Amniotic epithelial cell (primary cell): ENCODE results near the gene FBXO10.
"Not testable (repeated sequence)": the region's sequence is repeated elsewhere in the genome, so short reads cannot be mapped to it uniquely, and the experiment has no call there.

Source experiments
- DNase-seq: peaks from one replicate; pipeline ENCODE4 v3.0.0-alpha.2; 2010; ENCODE audit warnings: low read depth

Gene FBXO10, protein sequence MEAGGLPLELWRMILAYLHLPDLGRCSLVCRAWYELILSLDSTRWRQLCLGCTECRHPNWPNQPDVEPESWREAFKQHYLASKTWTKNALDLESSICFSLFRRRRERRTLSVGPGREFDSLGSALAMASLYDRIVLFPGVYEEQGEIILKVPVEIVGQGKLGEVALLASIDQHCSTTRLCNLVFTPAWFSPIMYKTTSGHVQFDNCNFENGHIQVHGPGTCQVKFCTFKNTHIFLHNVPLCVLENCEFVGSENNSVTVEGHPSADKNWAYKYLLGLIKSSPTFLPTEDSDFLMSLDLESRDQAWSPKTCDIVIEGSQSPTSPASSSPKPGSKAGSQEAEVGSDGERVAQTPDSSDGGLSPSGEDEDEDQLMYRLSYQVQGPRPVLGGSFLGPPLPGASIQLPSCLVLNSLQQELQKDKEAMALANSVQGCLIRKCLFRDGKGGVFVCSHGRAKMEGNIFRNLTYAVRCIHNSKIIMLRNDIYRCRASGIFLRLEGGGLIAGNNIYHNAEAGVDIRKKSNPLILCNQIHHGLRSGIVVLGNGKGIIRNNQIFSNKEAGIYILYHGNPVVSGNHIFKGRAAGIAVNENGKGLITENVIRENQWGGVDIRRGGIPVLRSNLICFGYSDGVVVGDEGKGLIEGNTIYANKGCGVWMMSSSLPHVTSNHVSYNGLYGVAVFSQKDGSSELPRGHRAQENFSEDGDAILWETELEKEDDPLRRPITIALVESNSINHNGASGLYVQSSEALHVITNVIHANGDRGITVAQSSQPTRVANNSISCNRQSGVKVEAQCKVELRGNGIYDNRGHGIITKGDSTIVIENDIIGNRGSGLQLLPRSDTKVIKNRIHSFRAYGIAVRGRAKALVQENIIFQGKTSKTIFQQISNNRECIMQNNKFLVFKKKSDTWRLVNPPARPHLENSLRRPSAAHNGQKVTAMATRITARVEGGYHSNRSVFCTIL

DNA sequence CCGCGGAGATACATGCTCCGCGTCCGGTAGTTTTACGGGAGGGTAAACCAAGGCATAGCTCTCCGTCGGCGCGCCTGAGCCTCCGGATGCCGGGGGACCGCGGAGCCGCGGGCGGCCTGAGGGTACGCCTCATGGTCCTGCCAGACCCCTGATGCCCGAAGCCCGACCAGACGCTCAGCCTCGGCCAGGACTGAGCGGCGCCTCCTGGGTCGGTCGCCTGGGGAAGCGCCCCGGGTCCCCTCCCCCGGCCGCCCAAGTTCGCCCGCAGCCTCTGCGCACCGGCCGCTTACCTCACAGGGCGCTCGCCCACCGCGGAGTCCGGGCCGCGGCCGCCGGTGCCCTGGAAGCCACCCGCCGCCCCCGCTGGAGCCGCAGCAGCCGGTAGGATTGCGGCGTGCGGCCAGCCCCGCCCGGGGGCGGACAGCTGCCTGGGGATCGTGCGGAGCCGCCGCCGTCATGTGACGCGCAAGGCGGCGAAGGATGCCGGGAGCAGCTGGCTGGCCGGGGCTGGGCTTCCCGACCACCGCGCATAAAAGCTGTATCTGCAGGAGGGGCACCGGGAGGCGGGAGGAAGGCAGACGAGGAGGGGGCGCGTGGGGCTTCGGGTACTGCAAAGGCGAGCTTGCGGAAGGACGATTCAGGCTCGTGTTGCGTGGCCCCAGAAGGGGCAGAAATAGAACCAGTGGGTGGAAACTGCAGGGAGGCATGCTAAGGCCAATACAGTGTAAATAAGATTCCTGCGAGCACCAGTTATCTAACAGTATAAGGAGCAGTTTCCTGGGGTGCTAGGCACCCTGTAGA is at the start of gene FBXO10:
Gene FBXO10 (minus strand): TSS at position 460 of the 801 bp plus-strand sequence. CDS start 34,612 bp downstream, outside the sequence.
- peak; percentile 61 for DNase-seq

DNA sequence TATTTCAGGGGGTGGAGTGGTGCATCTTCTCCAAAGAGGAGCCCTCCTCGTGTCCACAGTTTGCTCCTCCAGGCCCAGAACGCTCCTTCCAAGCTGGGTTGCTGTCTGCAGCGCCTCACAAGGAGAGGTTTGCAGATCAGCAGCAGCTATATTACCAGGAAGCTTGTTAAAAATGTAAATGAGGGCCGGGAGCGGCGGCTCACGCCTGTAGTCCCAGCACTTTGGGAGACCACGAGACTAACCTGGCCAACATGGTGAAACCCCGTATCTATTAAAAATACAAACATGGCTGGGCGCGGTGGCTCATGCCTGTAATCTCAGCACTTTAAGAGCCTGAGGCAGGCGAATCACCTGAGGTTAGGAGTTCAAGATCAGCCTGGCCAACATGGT is 49.6 kb upstream of the FBXO10 start:
- no peak for DNase-seq

DNA sequence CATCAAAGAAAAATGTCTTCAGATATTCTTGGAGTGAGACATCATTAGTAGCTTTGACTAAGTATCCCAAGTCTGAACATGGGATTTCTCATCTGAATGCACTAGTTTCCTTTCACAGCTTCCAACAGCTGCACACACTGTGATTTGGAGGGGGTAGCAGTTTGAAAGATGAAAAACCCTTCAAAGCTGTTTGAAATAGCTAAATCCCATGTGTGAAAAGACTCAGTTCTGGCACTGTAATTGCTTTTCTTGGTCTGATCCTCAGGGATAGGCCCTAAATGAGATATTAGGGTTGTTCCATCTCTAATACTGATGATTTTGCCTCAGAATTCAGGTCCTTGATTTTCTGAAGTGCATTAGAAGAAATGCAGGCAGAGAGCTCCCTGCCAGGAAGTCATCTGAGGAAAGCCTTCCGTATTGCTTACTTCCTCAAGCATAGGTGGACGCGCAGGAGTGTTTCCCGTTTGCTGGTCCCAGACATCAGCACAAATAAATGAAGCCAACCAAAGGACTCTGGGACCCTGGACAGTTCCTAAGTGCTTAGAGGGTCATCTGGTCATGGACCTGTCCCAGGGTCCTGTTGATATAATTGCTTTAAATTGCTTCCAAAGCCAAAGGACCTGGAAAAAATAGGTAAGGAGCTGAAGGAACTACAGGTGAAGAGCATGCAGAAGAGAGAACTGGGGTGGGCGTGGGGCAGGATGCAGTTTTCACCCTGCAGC is 49.0 kb upstream of the FBXO10 start:
- DNase-seq: no peak

DNA sequence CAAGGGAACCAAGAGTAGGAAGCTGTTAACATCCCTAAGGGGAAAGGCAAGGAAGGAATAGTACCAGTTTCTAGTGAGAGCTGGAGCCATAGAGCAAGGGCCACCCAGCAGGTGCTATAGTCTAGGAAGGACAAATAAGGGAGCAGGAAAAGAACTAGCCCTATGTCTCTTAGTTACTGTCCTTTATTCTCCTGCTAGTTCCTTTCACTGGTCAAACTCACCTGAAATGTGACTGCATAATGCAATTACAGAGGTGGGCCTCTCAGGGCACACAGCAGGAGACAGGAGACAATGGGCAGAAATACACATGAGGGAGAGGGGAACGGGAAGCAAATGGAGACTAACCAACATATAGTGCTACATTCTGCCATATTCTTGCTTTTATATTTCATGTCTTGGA is 47.9 kb upstream of the FBXO10 start:
- DNase-seq: no peak

DNA sequence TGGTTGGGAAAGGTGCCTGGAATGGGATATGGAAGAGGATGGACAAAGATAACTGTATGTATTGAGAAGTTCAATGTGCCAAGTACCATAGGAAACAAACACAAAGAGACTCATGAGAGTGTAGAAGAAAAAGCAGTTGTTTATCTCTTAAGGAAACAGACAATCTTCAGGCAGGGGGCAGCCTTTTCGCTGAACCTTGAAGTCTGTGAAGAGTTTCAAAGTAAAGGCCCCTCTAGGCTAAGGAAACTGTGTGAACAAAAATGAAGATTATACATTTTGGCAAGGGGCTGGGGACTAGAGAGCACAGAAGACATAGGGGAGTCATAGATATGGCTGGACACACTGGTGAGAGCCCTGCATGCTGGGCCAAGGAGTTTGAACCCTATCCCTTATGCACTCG is 47.1 kb upstream of the FBXO10 start:
- no peak for DNase-seq

DNA sequence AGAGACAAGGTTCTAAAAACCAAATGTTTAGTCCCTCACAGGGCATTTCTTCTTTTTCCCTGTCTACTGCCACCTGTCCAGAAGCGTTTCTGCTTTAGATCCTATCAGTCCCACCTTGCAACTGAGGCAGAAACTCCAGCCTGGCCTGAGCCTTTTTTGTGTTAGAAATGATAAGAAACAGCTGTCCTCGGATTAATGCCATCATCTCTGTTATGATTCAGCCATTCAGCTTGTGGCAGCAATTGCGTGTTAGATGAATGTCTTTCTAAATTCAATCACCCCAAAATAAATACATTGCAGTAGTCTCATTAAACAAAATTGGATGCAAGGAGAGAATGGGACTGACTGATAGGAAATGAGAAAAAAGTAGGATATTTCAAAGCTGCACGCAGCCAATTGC is 46.3 kb upstream of the FBXO10 start:
- no peak for DNase-seq

DNA sequence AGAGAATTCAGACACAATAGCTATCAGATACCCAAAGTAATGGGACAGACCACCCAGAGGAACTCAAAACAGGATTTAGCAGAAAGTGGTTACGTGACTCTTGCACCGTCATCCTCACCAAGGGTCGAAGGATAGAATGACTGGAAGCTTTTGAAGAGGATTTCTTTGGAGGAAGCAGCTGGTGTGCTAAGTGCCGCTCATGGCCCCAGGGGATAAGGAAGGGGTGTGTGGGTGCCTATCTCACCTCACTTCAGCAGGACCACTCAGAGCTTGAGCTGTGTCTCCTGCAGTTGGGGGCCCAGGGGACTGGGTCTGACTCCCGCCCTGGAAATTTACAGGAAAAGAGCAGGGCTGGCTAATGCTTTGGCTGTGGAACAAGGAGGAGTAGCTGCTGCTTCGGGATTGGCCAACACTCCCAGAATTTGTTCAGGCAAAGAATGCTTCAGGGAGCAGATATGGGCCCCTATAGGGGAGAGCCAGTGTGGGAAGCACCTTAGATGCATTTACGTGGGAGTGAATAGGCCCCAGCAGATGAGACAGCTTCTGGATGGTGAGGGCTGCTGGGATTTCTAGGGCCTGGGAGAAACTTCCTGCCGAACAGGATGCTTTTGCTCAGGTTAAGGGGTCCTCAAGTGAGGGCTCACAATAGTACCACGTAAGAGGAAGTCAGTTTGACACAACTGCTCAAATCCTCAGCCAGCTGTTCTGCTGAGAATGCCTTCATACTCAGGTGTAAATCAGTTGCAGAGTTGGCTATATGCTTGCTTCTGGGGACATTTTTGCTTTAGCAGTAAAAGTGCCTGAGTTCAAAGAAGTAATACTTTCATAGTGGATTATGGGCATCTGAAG is 45.3 kb upstream of the FBXO10 start:
- peak; percentile 57 for DNase-seq

DNA sequence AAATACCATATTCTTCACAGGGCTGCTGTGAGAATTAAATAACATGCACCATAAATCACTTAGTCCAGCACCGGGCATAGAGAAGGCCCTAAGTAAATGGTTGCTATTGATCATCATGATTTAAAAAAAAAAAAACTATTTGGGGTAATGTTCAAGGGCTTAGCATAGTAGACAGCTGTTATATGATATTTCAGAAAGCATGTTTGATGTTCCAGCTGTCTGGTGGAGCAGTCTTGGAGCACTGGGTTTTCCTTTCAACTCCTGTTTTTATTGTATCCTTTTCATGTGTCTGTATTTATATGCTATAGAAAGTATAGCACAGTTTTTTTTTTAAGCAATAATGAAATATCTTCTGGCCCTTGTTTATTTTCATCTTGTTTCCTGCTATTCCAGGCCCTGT is 44.2 kb upstream of the FBXO10 start:
- DNase-seq: no peak

DNA sequence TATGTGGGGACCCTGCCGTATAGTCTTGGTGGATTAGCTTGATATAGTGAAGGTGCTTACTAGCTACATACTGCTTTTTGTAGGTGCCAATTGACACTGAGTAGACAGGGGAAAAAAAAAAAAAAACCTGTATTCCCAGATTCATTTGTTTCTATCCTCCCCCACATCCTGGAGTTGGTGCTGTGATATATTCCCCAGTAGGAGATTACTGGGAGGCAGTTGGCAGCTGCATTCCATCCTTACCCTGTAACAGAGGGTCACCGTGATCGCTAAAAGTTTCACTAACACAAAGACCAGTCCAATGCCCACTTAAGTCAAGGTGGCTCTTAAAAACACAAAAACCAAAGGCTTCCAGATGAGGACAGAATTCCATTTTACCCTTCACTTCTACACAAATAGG is 43.6 kb upstream of the FBXO10 start:
- DNase-seq: peak; percentile 58

DNA sequence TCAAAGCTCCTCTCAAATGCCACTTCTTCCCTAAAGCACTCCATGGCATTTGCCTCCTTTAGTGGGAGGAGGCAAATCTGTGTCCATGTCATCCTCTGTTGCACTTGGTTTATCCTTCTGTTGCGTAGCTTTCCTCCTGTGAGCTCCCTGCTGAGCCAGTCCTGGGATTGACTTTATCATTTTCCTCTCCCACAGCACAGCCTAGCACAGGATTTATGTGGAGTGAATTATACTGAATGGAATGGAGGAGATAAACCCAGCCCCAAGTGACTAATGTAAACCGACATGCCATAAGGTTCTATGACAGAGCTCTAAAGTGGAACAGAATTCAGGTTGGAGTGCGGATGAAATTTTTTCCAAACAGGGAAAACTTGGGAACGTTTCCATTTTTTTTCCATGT is 42.6 kb upstream of the FBXO10 start:
- DNase-seq: peak; percentile 96

DNA sequence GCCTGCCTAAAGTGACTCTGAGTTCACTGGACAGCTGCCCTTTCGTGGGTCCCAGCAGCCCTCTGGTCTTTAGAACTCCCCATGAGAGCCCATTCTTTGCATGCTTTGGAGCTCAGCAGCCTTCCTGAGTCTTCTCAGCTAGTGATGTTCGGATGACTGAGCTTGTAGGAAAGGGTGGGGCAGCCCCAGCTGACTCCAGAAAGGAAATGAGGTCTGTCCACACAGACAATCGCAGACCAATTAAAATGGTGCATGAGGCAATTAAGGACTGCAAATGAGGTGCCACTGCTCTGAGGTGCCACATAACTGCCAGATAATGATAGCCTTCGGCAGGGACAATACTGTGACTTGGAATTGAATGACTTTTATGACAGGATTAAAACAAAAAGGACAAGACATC is 41.7 kb upstream of the FBXO10 start:
- peak; percentile 38 for DNase-seq

DNA sequence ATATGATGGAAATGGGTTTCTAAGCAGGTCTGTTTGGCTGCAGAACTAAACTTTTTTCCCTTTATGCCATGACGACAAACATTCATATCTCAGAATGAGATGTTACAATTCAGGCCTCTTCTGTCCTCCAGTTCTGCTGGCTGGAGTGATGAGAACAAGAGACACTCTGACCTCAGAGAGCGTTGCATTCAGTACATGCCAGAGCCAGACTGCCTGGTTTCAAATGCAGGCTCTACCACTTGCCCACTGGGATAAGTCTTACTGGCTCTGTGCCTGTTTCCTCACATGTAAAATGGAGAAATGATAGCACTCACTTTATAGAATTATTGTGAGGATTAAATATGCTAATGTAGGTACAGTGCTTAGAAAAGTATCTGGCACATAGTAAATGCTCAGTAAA is 41.0 kb upstream of the FBXO10 start:
- DNase-seq: peak; percentile 56

DNA sequence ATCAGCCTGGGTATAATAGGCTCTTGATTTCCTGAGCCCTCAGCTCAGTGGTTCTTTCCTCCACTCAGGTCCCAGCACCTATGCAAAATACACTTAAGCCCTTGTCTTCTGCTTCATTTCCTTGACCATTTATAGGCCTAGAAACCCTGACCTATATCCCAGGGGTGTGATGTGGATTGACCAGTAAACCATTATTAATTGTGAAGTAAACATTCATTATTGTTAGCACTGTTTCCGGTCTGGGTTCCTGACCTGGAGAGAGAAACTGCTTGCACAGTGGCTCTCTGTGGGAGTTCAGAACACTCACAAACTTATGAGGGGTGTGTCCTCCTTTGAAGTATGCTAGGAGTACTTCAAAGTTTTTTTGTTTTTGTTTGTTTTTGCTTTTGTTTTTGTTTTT is 35.8 kb upstream of the FBXO10 start:
- no peak for DNase-seq

DNA sequence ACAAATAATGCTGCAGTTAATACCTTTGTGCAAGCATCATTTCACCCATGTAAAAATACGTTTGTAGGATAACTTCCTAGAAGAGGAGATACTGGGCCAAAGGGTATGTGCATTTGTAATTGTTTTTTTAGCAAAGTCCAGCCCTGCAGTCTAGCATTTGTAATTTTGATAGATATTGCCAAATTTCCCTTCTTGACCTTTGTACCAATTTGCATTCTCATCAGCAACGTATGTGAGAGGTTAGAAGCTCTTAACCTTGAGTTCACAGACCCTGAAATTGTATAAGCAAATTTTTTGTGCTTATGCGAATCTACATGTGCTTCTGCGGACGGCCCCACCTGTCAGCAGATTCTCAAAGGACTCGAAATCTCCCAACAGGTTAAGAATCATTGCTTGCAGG is 34.8 kb upstream of the FBXO10 start:
- no peak for DNase-seq

DNA sequence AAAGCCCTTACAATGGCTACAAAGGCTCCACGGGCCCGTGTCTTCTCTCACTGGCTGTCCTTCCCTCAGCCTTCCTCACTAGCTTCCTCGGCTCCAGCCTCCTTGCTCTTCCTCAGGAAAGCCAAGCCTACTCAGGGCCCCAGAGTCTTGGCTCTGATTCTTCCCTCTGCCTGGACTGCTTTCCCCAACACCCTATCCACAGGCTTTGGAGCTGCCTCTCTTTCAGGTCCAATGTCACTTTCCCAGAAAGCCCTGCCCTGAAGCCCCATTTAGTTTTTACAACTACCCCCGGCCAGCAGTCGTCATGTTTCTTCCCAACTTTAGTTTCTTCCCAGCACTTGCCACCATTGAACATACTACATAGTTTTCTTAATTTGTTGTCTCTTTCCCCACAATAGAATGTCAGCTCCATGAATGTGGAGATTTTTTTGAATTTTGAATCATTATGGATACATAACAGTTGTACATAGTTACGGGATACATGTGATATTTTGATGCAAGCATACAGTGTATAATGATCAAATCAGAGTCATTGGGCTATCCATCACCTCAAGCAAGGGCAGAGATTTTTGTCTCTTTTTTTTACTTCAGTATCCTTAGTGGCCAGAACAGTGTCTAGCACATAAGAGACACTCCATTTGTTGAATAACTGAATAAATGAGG is 33.7 kb upstream of the FBXO10 start:
- DNase-seq: no peak

DNA sequence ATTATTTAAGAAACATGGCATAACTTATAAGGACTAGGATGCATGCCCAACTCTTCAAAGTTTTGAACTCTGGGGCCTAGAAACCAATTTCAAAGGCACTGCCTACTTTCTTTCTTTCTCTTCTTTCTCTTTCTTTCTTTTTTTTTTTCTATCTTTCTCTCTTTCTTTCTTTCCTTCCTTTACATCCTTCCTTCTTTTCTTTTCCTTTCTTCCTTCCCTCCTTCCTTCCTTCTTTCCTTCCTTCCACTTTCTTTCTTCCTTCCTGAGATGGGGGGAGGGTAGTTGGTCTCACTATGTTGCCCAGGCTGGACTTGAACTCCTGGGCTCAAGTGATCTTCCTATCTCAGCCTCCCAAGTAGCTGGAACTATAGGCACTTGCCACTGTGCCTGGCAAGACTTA is 32.1 kb upstream of the FBXO10 start:
- no peak for DNase-seq

DNA sequence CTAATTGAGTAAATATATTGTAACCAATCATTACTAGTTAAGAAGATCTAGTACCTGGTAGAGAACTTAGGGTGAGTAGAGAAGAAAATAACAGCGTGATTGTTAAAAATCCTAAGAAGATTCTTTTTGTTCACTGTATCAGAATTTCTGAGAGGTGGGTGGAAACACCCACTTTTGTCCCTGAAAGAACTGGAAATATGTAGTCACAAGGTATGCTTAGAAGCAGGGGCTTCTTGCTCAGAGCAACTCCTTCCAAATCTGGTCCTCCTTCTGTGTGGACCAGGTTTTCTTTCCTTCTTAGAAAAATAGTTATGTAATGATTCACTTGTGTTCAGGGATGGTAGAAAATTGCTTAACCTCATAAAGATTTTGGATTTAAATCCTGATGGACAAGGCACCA is 28.1 kb upstream of the FBXO10 start:
- DNase-seq: no peak

DNA sequence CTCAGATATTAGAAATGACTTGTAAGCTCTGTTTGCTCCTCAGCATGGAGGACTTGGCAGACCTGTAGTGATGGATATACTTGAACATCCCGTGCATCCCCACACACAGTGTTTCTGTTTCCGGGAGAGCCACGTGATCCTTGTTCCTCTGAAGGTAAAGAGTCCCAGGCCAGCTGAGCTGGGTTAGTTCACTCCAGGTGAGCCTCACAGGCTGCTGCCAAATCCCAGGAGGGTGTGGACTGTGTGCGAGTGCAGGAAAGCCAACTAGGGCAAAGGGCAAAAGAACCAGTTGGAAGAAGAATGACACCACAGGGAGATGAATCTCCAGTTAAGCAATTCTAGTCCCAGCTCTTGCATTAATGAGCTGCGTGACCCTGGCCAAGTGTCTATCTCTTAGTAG is 26.6 kb upstream of the FBXO10 start:
- DNase-seq: no peak

DNA sequence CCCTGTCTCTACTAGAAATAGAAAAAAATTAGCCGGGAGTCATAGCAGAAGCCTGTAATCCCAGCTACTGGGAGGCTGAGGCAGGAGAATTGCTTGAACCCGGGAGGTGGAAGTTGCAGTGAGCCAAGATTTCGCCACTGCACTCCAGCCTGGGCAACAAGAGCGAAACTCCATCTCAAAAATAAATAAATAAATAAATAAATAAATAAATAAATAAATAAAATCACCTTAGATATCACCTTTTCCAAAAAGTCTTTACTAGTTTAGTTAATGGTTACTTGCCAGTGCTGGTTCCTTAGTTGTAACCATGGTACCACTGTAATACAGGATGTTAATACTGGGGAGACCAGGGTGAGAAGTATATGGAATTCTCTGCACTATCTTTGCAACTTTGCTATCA is 25.9 kb upstream of the FBXO10 start:
- not testable (repeated sequence) for DNase-seq

DNA sequence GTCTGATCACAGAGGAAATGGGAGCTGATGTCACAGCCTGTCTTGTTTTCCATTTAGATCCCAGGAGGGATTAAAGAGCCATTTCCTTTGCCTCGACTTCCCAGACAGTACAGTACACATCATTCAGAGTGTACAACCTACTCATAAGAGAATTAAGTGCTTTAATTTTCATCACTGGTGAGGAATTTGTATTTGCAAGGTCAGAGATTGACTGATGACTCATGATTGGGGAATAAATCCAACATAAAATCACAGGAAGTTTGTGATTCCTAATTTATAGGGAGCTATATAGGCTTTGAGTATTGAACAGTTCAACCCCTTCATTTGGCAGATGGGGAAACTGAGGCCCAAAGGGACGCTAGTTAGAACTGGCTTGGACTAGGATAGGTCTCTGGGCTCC is 20.3 kb upstream of the FBXO10 start:
- no peak for DNase-seq
